Ramos (cell line): Measurements from ENCODE around the gene CNTNAP5.
"Not testable (repeated sequence)": the region's sequence is repeated elsewhere in the genome, so short reads cannot be mapped to it uniquely, and the experiment has no call there.

Source experiments
- in situ Hi-C: fragments of 300-500 bp; cut with MboI; formaldehyde crosslinking; loops from one replicate; pipeline ENCODE4 v1.14.3; 2022; ENCODE audit warnings: low sequenced_read_pairs; ENCODE audit not compliant: unreplicated experiment

The CNTNAP5 gene

GRCh38 chr2:124380221-124380749 lies 355.2 kb downstream of the CNTNAP5 start:
- in situ Hi-C loops: no loop called here

GRCh38 chr2:124382067-124382618 lies 357.1 kb downstream of the CNTNAP5 start:
- in situ Hi-C loops: no loop called here

GRCh38 chr2:124395961-124396360 lies 370.9 kb downstream of the CNTNAP5 start:
- in situ Hi-C loops: no loop called here

GRCh38 chr2:124402274-124402673 lies 377.2 kb downstream of the CNTNAP5 start:
- in situ Hi-C loops: no loop called here

- in situ Hi-C loops: not testable (repeated sequence)
Measured at GRCh38 chr2:124407836-124408534, 382.9 kb downstream of the CNTNAP5 start.

GRCh38 chr2:124424074-124424473 lies 399.0 kb downstream of the CNTNAP5 start:
- in situ Hi-C loops: no loop called here

- in situ Hi-C loops: no loop called here
Measured at GRCh38 chr2:124426122-124426521, 401.0 kb downstream of the CNTNAP5 start.

GRCh38 chr2:124426625-124427024 lies 401.5 kb downstream of the CNTNAP5 start:
- in situ Hi-C loops: no loop called here

GRCh38 chr2:124437811-124438210 lies 412.7 kb downstream of the CNTNAP5 start:
- in situ Hi-C loops: no loop called here

GRCh38 chr2:124450481-124450880 lies 425.4 kb downstream of the CNTNAP5 start:
- in situ Hi-C loops: no loop called here

- in situ Hi-C loops: no loop called here
Measured at GRCh38 chr2:124476291-124476690, 451.2 kb downstream of the CNTNAP5 start.

- in situ Hi-C loops: no loop called here
Measured at GRCh38 chr2:124478761-124479160, 453.7 kb downstream of the CNTNAP5 start.

- in situ Hi-C loops: no loop called here
Measured at GRCh38 chr2:124480958-124481357, 455.9 kb downstream of the CNTNAP5 start.

GRCh38 chr2:124482044-124482443 lies 457.0 kb downstream of the CNTNAP5 start:
- in situ Hi-C loops: no loop called here

- in situ Hi-C loops: no loop called here
Measured at GRCh38 chr2:124482551-124482950, 457.5 kb downstream of the CNTNAP5 start.

- in situ Hi-C loops: no loop called here
Measured at GRCh38 chr2:124485659-124486058, 460.6 kb downstream of the CNTNAP5 start.

GRCh38 chr2:124489686-124490085 lies 464.6 kb downstream of the CNTNAP5 start:
- in situ Hi-C loops: no loop called here

GRCh38 chr2:124501575-124502152 lies 476.6 kb downstream of the CNTNAP5 start:
- in situ Hi-C loops: no loop called here

GRCh38 chr2:124514236-124514635 lies 489.1 kb downstream of the CNTNAP5 start:
- in situ Hi-C loops: no loop called here

- in situ Hi-C loops: no loop called here
Measured at GRCh38 chr2:124520953-124521352, 495.9 kb downstream of the CNTNAP5 start.

GRCh38 chr2:124523096-124523495 lies 498.0 kb downstream of the CNTNAP5 start:
- in situ Hi-C loops: no loop called here
